Measurements from ENCODE around the gene ZKSCAN3.

DNA sequence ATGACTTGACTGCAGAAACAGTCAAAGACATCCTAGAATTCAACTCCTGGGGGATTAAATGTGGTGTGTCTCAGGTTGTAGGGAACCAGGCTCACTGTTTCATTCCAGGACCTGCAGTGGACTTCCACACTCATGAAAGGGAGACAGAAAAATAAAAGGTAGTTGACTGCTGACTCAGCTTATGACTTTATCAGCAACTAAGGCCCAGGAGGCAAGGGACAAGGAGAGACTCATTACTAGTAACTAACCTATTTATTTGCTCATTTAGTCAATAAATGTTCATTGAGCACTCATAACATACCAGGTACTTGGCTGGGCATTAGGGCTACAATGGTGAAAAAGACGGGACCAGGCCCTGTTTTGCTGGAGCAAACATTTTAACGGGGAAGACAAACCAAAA lies 16.7 kb upstream of the ZKSCAN3 start:
- TF ChIP-seq POLR2A (IDR thresholded peaks at IDR 0.05; ENCODE audit: low read length) (no peak), GATA1 (IDR thresholded peaks at IDR 0.05; ENCODE audit: low read depth, low read length) (no peak)
